ENCODE results near the gene TUBB. TPM values are rescaled to one million over a fixed set of nuclear protein-coding genes. Genes with fewer than 3 reads are reported as not detected.

The TUBB gene
- total and polyA plus RNA-seq, 7 donors, result 136 to 487 (median 199) TPM

GRCh38 chr6:30687659-30688431 lies 32.3 kb upstream of the TUBB start:
- peak; percentile 49 to 71 for DNase-seq
- Histone ChIP-seq H3K4me3 (peak overlapping the region; percentile 85), H3K27ac (peak overlapping the region; percentile 91), H3K9me3 (no peaks in the 10 kb centered on the region), H3K4me1 (peaks cover 29% of the 10 kb centered on the region), H3K27me3 (ENCODE audit: insufficient read depth in 3 of 3, low read length in 2 of 3) (no peaks in the 10 kb centered on the region), H3K36me3 (ENCODE audit: insufficient read depth in 1 of 2, low read depth in 1 of 2) (peaks cover 0 to 7% of the 10 kb centered on the region in 2 donors)
- intact Hi-C loops (cut with DNase I), result loop anchor here in 1 of 2 donors (2.0 to 10.0 kb wide), 2 partner anchors 33 to 397 kb away; partner anchors contain the start of gene TUBB
- no peak for ATAC-seq
- WGBS, 3 donors, result 16 to 18% (median 16%) methylated on average over 21 to 22 of the region's 22 CpGs
- TF ChIP-seq CTCF (IDR thresholded peaks at IDR 0.05), result no peak

GRCh38 chr6:30688569-30688968 lies 31.6 kb upstream of the TUBB start:
- TF ChIP-seq CTCF (IDR thresholded peaks at IDR 0.05), result no peak
- intact Hi-C loops (cut with DNase I), result loop anchor here in 1 of 2 donors (10.0 kb wide), 1 partner anchor 396 kb away; no protein-coding TSS in a partner anchor
- peak overlapping the region; percentile 85 for H3K4me3 ChIP-seq
- ATAC-seq, result no peak
- 78 to 82% (median 81%) methylated on average over 9 of the region's 9 CpGs for WGBS, 3 donors
- peaks cover 27% of the 10 kb centered on the region for H3K4me1 ChIP-seq
- H3K9me3 ChIP-seq, result no peaks in the 10 kb centered on the region
- H3K36me3 ChIP-seq (ENCODE audit: insufficient read depth in 1 of 2, low read depth in 1 of 2), result peaks cover 0 to 7% of the 10 kb centered on the region in 2 donors
- DNase-seq, result no peak
- H3K27me3 ChIP-seq (ENCODE audit: insufficient read depth in 3 of 3, low read length in 2 of 3), result no peaks in the 10 kb centered on the region
- peak overlapping the region; percentile 91 for H3K27ac ChIP-seq

GRCh38 chr6:30689022-30689865 lies 30.9 kb upstream of the TUBB start:
- H3K27me3 ChIP-seq (ENCODE audit: insufficient read depth in 3 of 3, low read length in 2 of 3), result no peaks in the 10 kb centered on the region
- TF ChIP-seq CTCF (IDR thresholded peaks at IDR 0.05), result no peak
- peaks cover 27% of the 10 kb centered on the region for H3K4me1 ChIP-seq
- no peaks in the 10 kb centered on the region for H3K9me3 ChIP-seq
- intact Hi-C loops (cut with DNase I), result loop anchor here in 1 of 2 donors (10.0 kb wide), 1 partner anchor 396 kb away; no protein-coding TSS in a partner anchor
- peaks cover 0 to 7% of the 10 kb centered on the region in 2 donors for H3K36me3 ChIP-seq (ENCODE audit: insufficient read depth in 1 of 2, low read depth in 1 of 2)
- DNase-seq (no peak), ATAC-seq (no peak)
- WGBS, 3 donors, result 78 to 86% (median 80%) methylated on average over 11 of the region's 11 CpGs
- H3K27ac ChIP-seq, result peak overlapping the region; percentile 91
- peak overlapping the region; percentile 85 for H3K4me3 ChIP-seq

- 12 to 27% (median 15%) methylated on average over 4 of the region's 4 CpGs for WGBS, 3 donors
- H3K36me3 ChIP-seq (ENCODE audit: insufficient read depth in 1 of 2, low read depth in 1 of 2), result peaks cover 0 to 4% of the 10 kb centered on the region in 2 donors
- no peak for ATAC-seq
- H3K27me3 ChIP-seq (ENCODE audit: insufficient read depth in 3 of 3, low read length in 2 of 3), result no peaks in the 10 kb centered on the region
- intact Hi-C loops (cut with DNase I), result loop anchor here in 1 of 2 donors (10.0 kb wide), 1 partner anchor 395 kb away; no protein-coding TSS in a partner anchor
- H3K27ac ChIP-seq, result peak overlapping the region; percentile 91
- TF ChIP-seq CTCF (IDR thresholded peaks at IDR 0.05), result no peak
- H3K4me1 ChIP-seq, result peaks cover 27% of the 10 kb centered on the region
- H3K4me3 ChIP-seq, result peak overlapping the region; percentile 69
- DNase-seq, result no peak
- H3K9me3 ChIP-seq, result no peaks in the 10 kb centered on the region
Measured at GRCh38 chr6:30689985-30690384, 30.2 kb upstream of the TUBB start.
